Endodermal cell (in vitro differentiated cells): ENCODE data around the gene KRTAP10-8. TPM values are rescaled to one million over a fixed set of nuclear protein-coding genes. Genes with fewer than 3 reads are reported as not detected.

ENCODE experiments used
- DNase-seq: peaks from one replicate; pipeline ENCODE4 v3.0.0-alpha.2; 2017
- H3K27ac ChIP-seq: 2 replicates; pipeline ENCODE4 v1.5.1; 2013; ENCODE audit warnings: mild to moderate bottlenecking, low read depth, low read length, moderate library complexity
- H3K27me3 ChIP-seq: 2 replicates; pipeline ENCODE4 v1.6.1; 2013; ENCODE audit warnings: mild to moderate bottlenecking, low read length, moderate library complexity; ENCODE audit not compliant: insufficient read depth, control insufficient read depth, poor library complexity, severe bottlenecking
- H3K36me3 ChIP-seq: 2 replicates; pipeline ENCODE4 v1.7.0; 2013; ENCODE audit warnings: mild to moderate bottlenecking, low read length, moderate library complexity; ENCODE audit not compliant: control insufficient read depth, insufficient read depth
- H3K4me1 ChIP-seq: one replicate; pipeline ENCODE4 v1.7.0; 2013; ENCODE audit warnings: low read length; ENCODE audit not compliant: control insufficient read depth, insufficient read depth
- H3K4me3 ChIP-seq: 2 replicates; pipeline ENCODE4 v1.5.1; 2013; ENCODE audit warnings: mild to moderate bottlenecking, low read length, moderate library complexity
- H3K9ac ChIP-seq: 2 replicates; pipeline ENCODE4 v1.6.1; 2013; ENCODE audit warnings: mild to moderate bottlenecking, low read length, moderate library complexity; ENCODE audit not compliant: poor library complexity, severe bottlenecking; ENCODE audit errors: extremely low read depth
- H3K9me3 ChIP-seq: 2 replicates; pipeline ENCODE4 v1.6.1; 2013; ENCODE audit warnings: mild to moderate bottlenecking, low read length, moderate library complexity; ENCODE audit not compliant: control insufficient read depth
- H3K27ac Mint-ChIP-seq: 2 replicates; pipeline ENCODE4 v1.8.0; 2020; ENCODE audit warnings: mixed read lengths
- H3K27me3 Mint-ChIP-seq: 2 replicates; pipeline ENCODE4 v1.8.0; 2021; ENCODE audit warnings: mild to moderate bottlenecking, mixed read lengths; ENCODE audit not compliant: insufficient read depth
- H3K36me3 Mint-ChIP-seq: 2 replicates; pipeline ENCODE4 v1.8.0; 2020; ENCODE audit warnings: low read depth, mixed read lengths
- H3K4me1 Mint-ChIP-seq: 2 replicates; pipeline ENCODE4 v1.8.0; 2020; ENCODE audit warnings: mixed read lengths
- H3K4me3 Mint-ChIP-seq: 2 replicates; pipeline ENCODE4 v1.8.0; 2020; ENCODE audit warnings: mild to moderate bottlenecking, moderate library complexity, mixed read lengths
- H3K9me3 Mint-ChIP-seq: 2 replicates; pipeline ENCODE4 v1.8.0; 2020; ENCODE audit warnings: mild to moderate bottlenecking, mixed read lengths
- WGBS, 2 experiments: methylation state at CpG; one replicate each; pipeline versions ENCODE4 v1.1.5 to v1.1.7; 2013; ENCODE audit warnings: missing lambda C conversion rate in 2 of 2, mixed read lengths in 1 of 2; ENCODE audit not compliant: insufficient coverage in 1 of 2, insufficient read length in 1 of 2; 5-methylcytosine and 5-hydroxymethylcytosine counted together
- total RNA-seq, 2 donors: library from RNA; stranded (reverse); fragmentation: NEBNext Ultra II Directional in 1 of 2; extraction: Animal tissue kit (Norgen Biotek cat#: 25700) in 1 of 2; gene quantifications; 2 replicates in 1 of 2; 3 replicates in 1 of 2; pipeline ENCODE4 v1.2.1, GENCODE V29; 2021
- TF ChIP-seq, protein P1 (sequence below): fragments of 200-600 bp; sonication (generic); conservative IDR thresholded peaks from 2 replicates; pipeline ENCODE4 v1.5.0; 2021; ENCODE audit warnings: antibody characterized with exemption, mild to moderate bottlenecking

KRTAP10-8 gene
- total RNA-seq, 2 donors from 2014 or later, result not detected

DNA sequence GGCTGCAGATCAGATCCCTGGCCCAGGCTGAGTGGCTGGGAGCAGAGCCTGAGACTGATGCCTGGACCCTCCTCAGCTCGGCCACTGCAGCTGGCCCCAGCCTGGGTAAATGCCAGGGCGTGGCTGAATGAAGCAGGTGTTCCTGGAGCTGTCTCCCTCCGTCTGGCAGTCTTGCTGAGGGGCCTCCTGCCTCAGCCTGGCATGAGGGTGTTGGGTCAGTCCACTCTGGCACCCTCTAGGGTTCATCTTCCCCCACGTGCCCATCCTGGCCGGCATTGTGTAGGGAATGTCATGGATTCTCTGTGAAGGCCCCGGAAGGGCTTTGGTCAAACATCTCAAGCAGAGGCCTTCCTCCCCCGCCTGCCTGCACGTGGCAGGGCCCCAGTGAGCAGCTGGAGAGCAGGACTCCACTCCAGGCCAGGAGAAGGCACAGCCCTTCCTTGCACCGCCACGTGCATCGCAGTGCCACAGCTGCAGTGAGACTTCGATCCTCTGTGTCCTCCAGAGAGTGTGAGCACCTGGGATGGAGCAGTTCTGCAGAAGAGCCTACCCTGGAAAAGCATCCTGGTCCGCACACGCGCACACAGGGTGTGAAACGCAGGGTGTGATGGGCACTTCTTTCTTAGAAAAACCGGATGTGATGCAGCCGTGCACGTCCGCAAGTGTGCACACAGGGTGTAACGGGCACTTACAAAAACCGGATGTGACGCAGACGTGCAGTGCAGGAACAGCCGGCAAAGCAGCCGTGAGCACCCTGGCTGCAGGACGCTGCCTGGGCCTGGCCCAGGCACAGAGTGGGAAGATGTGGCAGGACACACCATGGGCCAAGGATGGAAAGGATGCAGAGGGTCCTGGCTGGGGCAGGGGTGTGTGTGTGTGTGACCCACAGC is 43.0 kb upstream of the KRTAP10-8 start:
- H3K36me3 Mint-ChIP-seq, result no peaks in the 10 kb centered on the region
- no peaks in the 10 kb centered on the region for H3K27me3 ChIP-seq
- H3K4me1 ChIP-seq, result no peaks in the 10 kb centered on the region
- no peaks in the 10 kb centered on the region for H3K36me3 ChIP-seq
- H3K9ac ChIP-seq, result no peak overlapping the region
- TF ChIP-seq, protein P1, sequence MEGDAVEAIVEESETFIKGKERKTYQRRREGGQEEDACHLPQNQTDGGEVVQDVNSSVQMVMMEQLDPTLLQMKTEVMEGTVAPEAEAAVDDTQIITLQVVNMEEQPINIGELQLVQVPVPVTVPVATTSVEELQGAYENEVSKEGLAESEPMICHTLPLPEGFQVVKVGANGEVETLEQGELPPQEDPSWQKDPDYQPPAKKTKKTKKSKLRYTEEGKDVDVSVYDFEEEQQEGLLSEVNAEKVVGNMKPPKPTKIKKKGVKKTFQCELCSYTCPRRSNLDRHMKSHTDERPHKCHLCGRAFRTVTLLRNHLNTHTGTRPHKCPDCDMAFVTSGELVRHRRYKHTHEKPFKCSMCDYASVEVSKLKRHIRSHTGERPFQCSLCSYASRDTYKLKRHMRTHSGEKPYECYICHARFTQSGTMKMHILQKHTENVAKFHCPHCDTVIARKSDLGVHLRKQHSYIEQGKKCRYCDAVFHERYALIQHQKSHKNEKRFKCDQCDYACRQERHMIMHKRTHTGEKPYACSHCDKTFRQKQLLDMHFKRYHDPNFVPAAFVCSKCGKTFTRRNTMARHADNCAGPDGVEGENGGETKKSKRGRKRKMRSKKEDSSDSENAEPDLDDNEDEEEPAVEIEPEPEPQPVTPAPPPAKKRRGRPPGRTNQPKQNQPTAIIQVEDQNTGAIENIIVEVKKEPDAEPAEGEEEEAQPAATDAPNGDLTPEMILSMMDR, result no peak
- peaks cover 14% of the 10 kb centered on the region for H3K9me3 ChIP-seq
- no peak overlapping the region for H3K27ac Mint-ChIP-seq
- 84 to 94% methylated on average over 24 to 27 of the region's 27 CpGs for WGBS, 2 experiments
- H3K4me3 ChIP-seq, result no peak overlapping the region
- no peaks in the 10 kb centered on the region for H3K4me1 Mint-ChIP-seq
- H3K4me3 Mint-ChIP-seq, result no peak overlapping the region
- no peaks in the 10 kb centered on the region for H3K27me3 Mint-ChIP-seq
- H3K9me3 Mint-ChIP-seq, result peaks cover 22% of the 10 kb centered on the region
- no peak for DNase-seq
- H3K27ac ChIP-seq, result no peak overlapping the region

DNA sequence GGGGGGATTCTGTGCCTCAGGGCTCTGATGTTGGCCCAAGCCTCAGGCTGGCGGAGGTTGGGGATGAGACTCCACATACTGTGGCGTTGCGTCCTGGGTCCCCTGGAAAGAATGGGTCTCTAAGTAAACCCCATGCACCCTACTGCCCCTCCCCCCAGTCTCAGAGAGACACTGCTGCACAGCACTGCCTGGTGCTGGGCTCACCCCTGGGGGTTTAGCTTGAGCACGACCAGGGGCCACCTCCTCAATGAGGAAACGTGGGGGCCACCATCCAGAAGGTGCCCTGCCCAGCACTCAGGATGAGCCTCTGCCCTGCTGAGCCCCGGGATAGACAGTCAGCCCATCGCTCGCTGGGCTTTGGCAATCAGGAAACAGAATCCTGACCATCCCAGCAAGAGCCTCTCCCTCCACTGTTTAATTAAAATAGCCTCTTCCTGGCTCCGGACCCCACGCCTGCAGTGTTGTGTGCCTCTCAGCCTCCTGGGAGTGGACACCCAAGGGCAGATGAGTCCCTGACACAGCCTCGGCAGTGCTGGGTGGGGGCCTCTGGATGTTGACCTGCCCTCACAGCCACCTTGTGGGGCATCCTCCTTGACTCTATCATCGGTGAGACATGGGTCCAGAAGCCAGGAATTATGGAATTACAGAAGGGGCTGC is 41.9 kb upstream of the KRTAP10-8 start:
- H3K27me3 ChIP-seq, result no peaks in the 10 kb centered on the region
- H3K4me3 Mint-ChIP-seq, result no peak overlapping the region
- no peaks in the 10 kb centered on the region for H3K36me3 Mint-ChIP-seq
- no peaks in the 10 kb centered on the region for H3K36me3 ChIP-seq
- H3K9ac ChIP-seq, result no peak overlapping the region
- TF ChIP-seq, protein P1, result no peak
- peaks cover 14% of the 10 kb centered on the region for H3K9me3 ChIP-seq
- H3K4me1 ChIP-seq, result no peaks in the 10 kb centered on the region
- peaks cover 2% of the 10 kb centered on the region for H3K4me1 Mint-ChIP-seq
- no peaks in the 10 kb centered on the region for H3K27me3 Mint-ChIP-seq
- no peak overlapping the region for H3K27ac ChIP-seq
- no peak overlapping the region for H3K4me3 ChIP-seq
- DNase-seq, result no peak
- peaks cover 22% of the 10 kb centered on the region for H3K9me3 Mint-ChIP-seq
- WGBS, 2 experiments, result 87 to 92% methylated on average over 8 to 12 of the region's 12 CpGs
- H3K27ac Mint-ChIP-seq, result no peak overlapping the region

DNA sequence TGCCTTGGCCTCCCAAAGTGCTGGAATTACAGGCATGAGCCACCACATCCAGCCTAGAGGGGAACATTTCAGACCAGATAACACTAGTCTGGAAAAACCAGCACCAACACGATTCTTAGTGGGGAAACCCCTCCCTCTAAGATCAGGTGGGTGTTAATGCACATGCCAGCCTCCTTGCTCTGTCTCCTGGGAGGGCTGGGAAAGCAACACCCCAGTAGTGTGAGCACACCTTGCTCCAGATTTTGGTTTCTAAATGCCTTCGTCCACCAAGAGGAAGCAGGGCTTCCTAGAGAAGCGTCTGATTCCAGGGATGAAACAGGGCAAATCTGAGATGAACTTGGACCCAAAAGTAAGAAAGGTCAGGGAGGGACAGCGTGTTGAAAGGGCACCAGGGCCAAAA is 40.6 kb upstream of the KRTAP10-8 start:
- Histone ChIP-seq H3K4me1 (no peaks in the 10 kb centered on the region), H3K9ac (no peak overlapping the region), H3K36me3 (no peaks in the 10 kb centered on the region), H3K4me3 (no peak overlapping the region), H3K27me3 (no peaks in the 10 kb centered on the region), H3K9me3 (peaks cover 14% of the 10 kb centered on the region), H3K27ac (no peak overlapping the region)
- no peaks in the 10 kb centered on the region for H3K27me3 Mint-ChIP-seq
- DNase-seq, result no peak
- no peak overlapping the region for H3K4me3 Mint-ChIP-seq
- TF ChIP-seq, protein P1, result no peak
- H3K4me1 Mint-ChIP-seq, result peaks cover 2% of the 10 kb centered on the region
- H3K9me3 Mint-ChIP-seq, result peaks cover 26% of the 10 kb centered on the region
- H3K36me3 Mint-ChIP-seq, result no peaks in the 10 kb centered on the region
- H3K27ac Mint-ChIP-seq, result no peak overlapping the region
- 69 to 96% methylated on average over 2 to 4 of the region's 4 CpGs for WGBS, 2 experiments
